Measurements from ENCODE around the gene AGAP1. TPM values are rescaled to one million over a fixed set of nuclear protein-coding genes. Genes with fewer than 3 reads are reported as not detected.

AGAP1 gene
- total RNA-seq, 1 experiment from 2014 or later = 25.8 TPM

DNA sequence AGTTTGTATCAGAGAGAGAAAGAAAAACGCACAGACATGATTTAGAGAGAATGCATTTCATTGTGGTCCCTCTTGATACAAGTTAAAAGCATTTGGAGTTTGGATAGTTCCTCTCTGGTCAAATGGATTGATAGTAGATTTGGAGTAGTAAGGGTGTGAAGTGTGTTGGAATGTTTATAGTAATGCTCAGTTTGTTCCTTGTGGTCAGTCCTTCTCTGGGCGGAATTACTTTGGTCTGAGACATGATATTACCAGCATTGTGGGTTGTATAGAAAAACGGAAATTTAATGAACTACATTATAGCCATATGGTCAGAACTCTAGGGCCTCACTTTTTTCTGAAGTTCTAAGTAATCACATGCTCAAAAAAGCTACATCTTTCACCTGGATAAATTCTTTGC, 178.9 kb downstream of the AGAP1 start:
- Histone ChIP-seq H3K4ac (ENCODE audit: low read depth, low read length) (no peak overlapping the region), H3K9me3 (ENCODE audit: control insufficient read depth, low read depth, low read length) (no peaks in the 10 kb centered on the region), H3K4me1 (ENCODE audit: insufficient read depth, low read length) (no peaks in the 10 kb centered on the region; the same call in 1 of the 2 replicates), H3K23ac (ENCODE audit: insufficient read length, low read depth, low read length) (no peak overlapping the region), H4K8ac (replicated peaks; ENCODE audit: insufficient read length, low read depth, low read length) (no peak overlapping the region), H2BK15ac (ENCODE audit: low read depth, low read length) (no peak overlapping the region), H3K27me3 (ENCODE audit: insufficient read depth, low read length) (no peaks in the 10 kb centered on the region; the same call in 1 of the 2 replicates), H2AK5ac (ENCODE audit: insufficient read length, low read length) (no peak overlapping the region), H4K5ac (ENCODE audit: insufficient read length, low read depth, low read length) (no peak overlapping the region), H4K91ac (ENCODE audit: insufficient read length, low read depth, low read length) (no peak overlapping the region), H2BK120ac (ENCODE audit: low read depth, low read length, poor library complexity, severe bottlenecking) (no peak overlapping the region), H4K20me1 (ENCODE audit: control insufficient read depth, insufficient read depth, insufficient read length) (no peaks in the 10 kb centered on the region), H3K4me2 (ENCODE audit: insufficient read depth, insufficient read length, low read length) (no peak overlapping the region), H2AFZ (ENCODE audit: low read length) (no peak overlapping the region), H3K18ac (ENCODE audit: insufficient read length, low read depth, low read length) (no peak overlapping the region), H3K27ac (ENCODE audit: insufficient read length, low read depth, low read length) (no peak overlapping the region), H3K79me2 (ENCODE audit: insufficient read depth, low read length) (peaks cover 6% of the 10 kb centered on the region; the same call in 1 of the 2 replicates), H3K56ac (ENCODE audit: insufficient read length, low read depth, low read length) (no peak overlapping the region), H3T11ph (ENCODE audit: low read length) (no peak overlapping the region), H3K79me1 (ENCODE audit: insufficient read depth, low read depth, low read length, poor library complexity, severe bottlenecking) (no peaks in the 10 kb centered on the region), H2BK12ac (ENCODE audit: insufficient read length, low read depth, low read length) (no peak overlapping the region), H3K14ac (ENCODE audit: insufficient read depth, low read length) (no peak overlapping the region), H2BK20ac (ENCODE audit: low read depth, low read length, poor library complexity, severe bottlenecking) (no peak overlapping the region), H2BK5ac (ENCODE audit: insufficient read length, low read length) (no peak overlapping the region), H3K23me2 (ENCODE audit: insufficient read length, low read depth, low read length, poor library complexity, severe bottlenecking) (peaks cover 11% of the 10 kb centered on the region), H3K9ac (ENCODE audit: extremely low read depth, insufficient read length, low read length) (no peak overlapping the region)
- WGBS (ENCODE audit: extremely low coverage, insufficient read length, low lambda C conversion rate) = no CpG with 5 or more reads among the region's 3 CpGs
- Mint-ChIP-seq H3K9me3 (no peaks in the 10 kb centered on the region), H3K4me3 (no peak overlapping the region; a peak in 1 of 5 replicates), H3K4me1 (peaks cover 30 to 38% of the 10 kb centered on the region in 2 experiments), H3K36me3 (ENCODE audit: insufficient read depth in 1 of 3, low read depth in 3 of 3) (no peaks in the 10 kb centered on the region), H3K27ac (no peak overlapping the region), H3K27me3 (ENCODE audit: low read depth) (peaks cover 20% of the 10 kb centered on the region)
- TF ChIP-seq, protein P1, sequence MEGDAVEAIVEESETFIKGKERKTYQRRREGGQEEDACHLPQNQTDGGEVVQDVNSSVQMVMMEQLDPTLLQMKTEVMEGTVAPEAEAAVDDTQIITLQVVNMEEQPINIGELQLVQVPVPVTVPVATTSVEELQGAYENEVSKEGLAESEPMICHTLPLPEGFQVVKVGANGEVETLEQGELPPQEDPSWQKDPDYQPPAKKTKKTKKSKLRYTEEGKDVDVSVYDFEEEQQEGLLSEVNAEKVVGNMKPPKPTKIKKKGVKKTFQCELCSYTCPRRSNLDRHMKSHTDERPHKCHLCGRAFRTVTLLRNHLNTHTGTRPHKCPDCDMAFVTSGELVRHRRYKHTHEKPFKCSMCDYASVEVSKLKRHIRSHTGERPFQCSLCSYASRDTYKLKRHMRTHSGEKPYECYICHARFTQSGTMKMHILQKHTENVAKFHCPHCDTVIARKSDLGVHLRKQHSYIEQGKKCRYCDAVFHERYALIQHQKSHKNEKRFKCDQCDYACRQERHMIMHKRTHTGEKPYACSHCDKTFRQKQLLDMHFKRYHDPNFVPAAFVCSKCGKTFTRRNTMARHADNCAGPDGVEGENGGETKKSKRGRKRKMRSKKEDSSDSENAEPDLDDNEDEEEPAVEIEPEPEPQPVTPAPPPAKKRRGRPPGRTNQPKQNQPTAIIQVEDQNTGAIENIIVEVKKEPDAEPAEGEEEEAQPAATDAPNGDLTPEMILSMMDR (conservative IDR thresholded peaks at IDR 0.05) = no peak
- no peak for DNase-seq

Data from H9 (cell line).